Progenitor cell of endocrine pancreas (in vitro differentiated cells): ENCODE results near the gene DGLUCY. TPM values are rescaled to one million over a fixed set of nuclear protein-coding genes. Genes with fewer than 3 reads are reported as not detected.

Source experiments
- DNase-seq: peaks from one replicate; pipeline ENCODE4 v3.0.0; 2021; ENCODE audit warnings: low spot score; ENCODE audit not compliant: unreplicated experiment
- H3K27ac Mint-ChIP-seq: 2 replicates; pipeline ENCODE4 v1.8.0; 2021; ENCODE audit warnings: mild to moderate bottlenecking, moderate library complexity, mixed read lengths
- H3K27me3 Mint-ChIP-seq: 2 replicates; pipeline ENCODE4 v1.8.0; 2021; ENCODE audit warnings: mixed read lengths
- H3K36me3 Mint-ChIP-seq: 2 replicates; pipeline ENCODE4 v1.8.0; 2022; ENCODE audit warnings: mixed read lengths; ENCODE audit not compliant: insufficient read depth
- H3K4me1 Mint-ChIP-seq: 2 replicates; pipeline ENCODE4 v1.8.0; 2021; ENCODE audit warnings: low read depth, mixed read lengths
- H3K4me3 Mint-ChIP-seq: 2 replicates; pipeline ENCODE4 v1.8.0; 2021; ENCODE audit warnings: low read depth, mild to moderate bottlenecking, moderate library complexity, mixed read lengths
- H3K9me3 Mint-ChIP-seq: 2 replicates; pipeline ENCODE4 v1.8.0; 2021; ENCODE audit warnings: low read depth, mixed read lengths
- total RNA-seq: library from RNA; stranded (reverse); gene quantifications from 2 replicates; pipeline ENCODE4 v1.2.1, GENCODE V29; 2021
- TF ChIP-seq, protein P1 (sequence below): fragments of 200-600 bp; sonication (generic); IDR thresholded peaks from one replicate; pipeline ENCODE4 v1.5.0; 2021; ENCODE audit warnings: antibody characterized with exemption, mild to moderate bottlenecking; ENCODE audit not compliant: unreplicated experiment

The DGLUCY gene
- total RNA-seq, 1 donor from 2014 or later = 83.3 TPM

- DNase-seq = no peak
- TF ChIP-seq, protein P1, sequence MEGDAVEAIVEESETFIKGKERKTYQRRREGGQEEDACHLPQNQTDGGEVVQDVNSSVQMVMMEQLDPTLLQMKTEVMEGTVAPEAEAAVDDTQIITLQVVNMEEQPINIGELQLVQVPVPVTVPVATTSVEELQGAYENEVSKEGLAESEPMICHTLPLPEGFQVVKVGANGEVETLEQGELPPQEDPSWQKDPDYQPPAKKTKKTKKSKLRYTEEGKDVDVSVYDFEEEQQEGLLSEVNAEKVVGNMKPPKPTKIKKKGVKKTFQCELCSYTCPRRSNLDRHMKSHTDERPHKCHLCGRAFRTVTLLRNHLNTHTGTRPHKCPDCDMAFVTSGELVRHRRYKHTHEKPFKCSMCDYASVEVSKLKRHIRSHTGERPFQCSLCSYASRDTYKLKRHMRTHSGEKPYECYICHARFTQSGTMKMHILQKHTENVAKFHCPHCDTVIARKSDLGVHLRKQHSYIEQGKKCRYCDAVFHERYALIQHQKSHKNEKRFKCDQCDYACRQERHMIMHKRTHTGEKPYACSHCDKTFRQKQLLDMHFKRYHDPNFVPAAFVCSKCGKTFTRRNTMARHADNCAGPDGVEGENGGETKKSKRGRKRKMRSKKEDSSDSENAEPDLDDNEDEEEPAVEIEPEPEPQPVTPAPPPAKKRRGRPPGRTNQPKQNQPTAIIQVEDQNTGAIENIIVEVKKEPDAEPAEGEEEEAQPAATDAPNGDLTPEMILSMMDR = no peak
- H3K27ac Mint-ChIP-seq = no peak overlapping the region
- H3K36me3 Mint-ChIP-seq = peaks cover 7% of the 10 kb centered on the region
- no peaks in the 10 kb centered on the region for H3K4me1 Mint-ChIP-seq
- no peak overlapping the region for H3K4me3 Mint-ChIP-seq
- no peaks in the 10 kb centered on the region for H3K27me3 Mint-ChIP-seq
- H3K9me3 Mint-ChIP-seq = no peaks in the 10 kb centered on the region
Observed at GRCh38 chr14:91146661-91147060, 32.8 kb downstream of the DGLUCY start.

GRCh38 chr14:91149462-91149861 lies 35.6 kb downstream of the DGLUCY start:
- H3K4me3 Mint-ChIP-seq = no peak overlapping the region
- no peaks in the 10 kb centered on the region for H3K9me3 Mint-ChIP-seq
- H3K27ac Mint-ChIP-seq = no peak overlapping the region
- no peaks in the 10 kb centered on the region for H3K4me1 Mint-ChIP-seq
- no peaks in the 10 kb centered on the region for H3K27me3 Mint-ChIP-seq
- peaks cover 7% of the 10 kb centered on the region for H3K36me3 Mint-ChIP-seq
- TF ChIP-seq, protein P1 = no peak
- DNase-seq = no peak

GRCh38 chr14:91152499-91152898 lies 38.6 kb downstream of the DGLUCY start:
- TF ChIP-seq, protein P1 = no peak
- no peak for DNase-seq
- no peaks in the 10 kb centered on the region for H3K9me3 Mint-ChIP-seq
- H3K27ac Mint-ChIP-seq = no peak overlapping the region
- H3K36me3 Mint-ChIP-seq = peaks cover 4% of the 10 kb centered on the region
- peaks cover 3% of the 10 kb centered on the region for H3K4me1 Mint-ChIP-seq
- no peak overlapping the region for H3K4me3 Mint-ChIP-seq
- H3K27me3 Mint-ChIP-seq = no peaks in the 10 kb centered on the region

- Mint-ChIP-seq H3K27me3 (no peaks in the 10 kb centered on the region), H3K27ac (no peak overlapping the region), H3K9me3 (no peaks in the 10 kb centered on the region), H3K4me3 (no peak overlapping the region), H3K36me3 (peaks cover 4% of the 10 kb centered on the region), H3K4me1 (peaks cover 3% of the 10 kb centered on the region)
- no peak for DNase-seq
- TF ChIP-seq, protein P1 = no peak
Observed at GRCh38 chr14:91153360-91153759, 39.5 kb downstream of the DGLUCY start.

- peaks cover 3% of the 10 kb centered on the region for H3K4me1 Mint-ChIP-seq
- H3K27me3 Mint-ChIP-seq = no peaks in the 10 kb centered on the region
- DNase-seq = no peak
- H3K4me3 Mint-ChIP-seq = no peak overlapping the region
- no peak overlapping the region for H3K27ac Mint-ChIP-seq
- no peaks in the 10 kb centered on the region for H3K9me3 Mint-ChIP-seq
- TF ChIP-seq, protein P1 = no peak
- H3K36me3 Mint-ChIP-seq = peaks cover 8% of the 10 kb centered on the region
Observed at GRCh38 chr14:91154851-91155625, 41.2 kb downstream of the DGLUCY start.
